Rectal smooth muscle tissue (tissue), 1 donor: ENCODE measurements around the gene PTPN23.

Source experiments
- H3K27ac ChIP-seq: one replicate; pipeline ENCODE4 v1.7.0; 2013; ENCODE audit warnings: low read depth, low read length, inconsistent platforms
- H3K27me3 ChIP-seq: one replicate; pipeline ENCODE4 v1.7.0; 2013; ENCODE audit warnings: low read length; ENCODE audit not compliant: control insufficient read depth, insufficient read depth
- H3K36me3 ChIP-seq: one replicate; pipeline ENCODE4 v1.7.0; 2013; ENCODE audit warnings: low read length; ENCODE audit not compliant: control insufficient read depth, insufficient read depth
- H3K4me1 ChIP-seq: one replicate; pipeline ENCODE4 v1.7.0; 2013; ENCODE audit warnings: low read length; ENCODE audit not compliant: control insufficient read depth, insufficient read depth
- H3K4me3 ChIP-seq: one replicate; pipeline ENCODE4 v1.7.0; 2013; ENCODE audit warnings: low read length
- H3K9ac ChIP-seq: one replicate; pipeline ENCODE4 v1.7.0; 2013; ENCODE audit warnings: low read length

PTPN23 gene

GRCh38 chr3:47430606-47431005 lies 49.8 kb downstream of the PTPN23 start:
- Histone ChIP-seq H3K27me3 (no peaks in the 10 kb centered on the region), H3K4me1 (no peaks in the 10 kb centered on the region), H3K27ac (no peak overlapping the region), H3K36me3 (peaks cover 32% of the 10 kb centered on the region), H3K9ac (no peak overlapping the region), H3K4me3 (no peak overlapping the region)

- Histone ChIP-seq H3K36me3 (peaks cover 32% of the 10 kb centered on the region), H3K4me1 (no peaks in the 10 kb centered on the region), H3K9ac (no peak overlapping the region), H3K27me3 (no peaks in the 10 kb centered on the region), H3K4me3 (no peak overlapping the region), H3K27ac (no peak overlapping the region)
Measured at GRCh38 chr3:47431225-47431624, 50.4 kb downstream of the PTPN23 start.

GRCh38 chr3:47432673-47433072 lies 51.9 kb downstream of the PTPN23 start:
- no peak overlapping the region for H3K9ac ChIP-seq
- H3K27me3 ChIP-seq = no peaks in the 10 kb centered on the region
- no peaks in the 10 kb centered on the region for H3K4me1 ChIP-seq
- no peak overlapping the region for H3K4me3 ChIP-seq
- H3K36me3 ChIP-seq = peaks cover 21% of the 10 kb centered on the region
- no peak overlapping the region for H3K27ac ChIP-seq

GRCh38 chr3:47433796-47434195 lies 53.0 kb downstream of the PTPN23 start:
- H3K4me1 ChIP-seq = no peaks in the 10 kb centered on the region
- H3K36me3 ChIP-seq = peaks cover 13% of the 10 kb centered on the region
- no peak overlapping the region for H3K27ac ChIP-seq
- H3K4me3 ChIP-seq = no peak overlapping the region
- H3K27me3 ChIP-seq = no peaks in the 10 kb centered on the region
- no peak overlapping the region for H3K9ac ChIP-seq

- no peaks in the 10 kb centered on the region for H3K4me1 ChIP-seq
- H3K9ac ChIP-seq = no peak overlapping the region
- H3K27me3 ChIP-seq = no peaks in the 10 kb centered on the region
- H3K4me3 ChIP-seq = no peak overlapping the region
- no peak overlapping the region for H3K27ac ChIP-seq
- H3K36me3 ChIP-seq = peaks cover 19% of the 10 kb centered on the region
Measured at GRCh38 chr3:47434849-47435248, 54.0 kb downstream of the PTPN23 start.

- Histone ChIP-seq H3K9ac (no peak overlapping the region), H3K36me3 (peaks cover 15% of the 10 kb centered on the region), H3K4me1 (no peaks in the 10 kb centered on the region), H3K27me3 (no peaks in the 10 kb centered on the region), H3K4me3 (no peak overlapping the region), H3K27ac (no peak overlapping the region)
Measured at GRCh38 chr3:47436180-47436579, 55.4 kb downstream of the PTPN23 start.

GRCh38 chr3:47440131-47440530 lies 59.3 kb downstream of the PTPN23 start:
- no peak overlapping the region for H3K27ac ChIP-seq
- no peaks in the 10 kb centered on the region for H3K27me3 ChIP-seq
- no peak overlapping the region for H3K4me3 ChIP-seq
- no peak overlapping the region for H3K9ac ChIP-seq
- peaks cover 4% of the 10 kb centered on the region for H3K4me1 ChIP-seq
- H3K36me3 ChIP-seq = peaks cover 7% of the 10 kb centered on the region

- H3K4me1 ChIP-seq = peaks cover 4% of the 10 kb centered on the region
- peak overlapping the region; percentile 0 for H3K27ac ChIP-seq
- no peak overlapping the region for H3K9ac ChIP-seq
- peaks cover 7% of the 10 kb centered on the region for H3K36me3 ChIP-seq
- H3K27me3 ChIP-seq = no peaks in the 10 kb centered on the region
- no peak overlapping the region for H3K4me3 ChIP-seq
Measured at GRCh38 chr3:47441796-47442551, 61.2 kb downstream of the PTPN23 start.

GRCh38 chr3:47443611-47443995 lies 62.8 kb downstream of the PTPN23 start:
- Histone ChIP-seq H3K4me1 (peaks cover 4% of the 10 kb centered on the region), H3K4me3 (no peak overlapping the region), H3K27me3 (no peaks in the 10 kb centered on the region), H3K9ac (no peak overlapping the region), H3K36me3 (peaks cover 7% of the 10 kb centered on the region), H3K27ac (peak overlapping the region; percentile 76)

- Histone ChIP-seq H3K9ac (no peak overlapping the region), H3K4me1 (peaks cover 4% of the 10 kb centered on the region), H3K4me3 (no peak overlapping the region)
Measured at GRCh38 chr3:47444103-47444502, 63.3 kb downstream of the PTPN23 start.

GRCh38 chr3:47452453-47453215 lies 71.8 kb downstream of the PTPN23 start:
- H3K36me3 ChIP-seq = no peaks in the 10 kb centered on the region
- no peak overlapping the region for H3K4me3 ChIP-seq
- no peak overlapping the region for H3K27ac ChIP-seq
- H3K4me1 ChIP-seq = no peaks in the 10 kb centered on the region
- H3K27me3 ChIP-seq = no peaks in the 10 kb centered on the region
- H3K9ac ChIP-seq = no peak overlapping the region

More at GRCh38 chr3:47444103-47444502, 63.3 kb downstream of the PTPN23 start:
- H3K36me3 ChIP-seq = peaks cover 7% of the 10 kb centered on the region
- H3K27ac ChIP-seq = peak overlapping the region; percentile 76
- H3K27me3 ChIP-seq = no peaks in the 10 kb centered on the region

GRCh38 chr3:47455806-47456452 lies 75.1 kb downstream of the PTPN23 start:
- Histone ChIP-seq H3K9ac (no peak overlapping the region), H3K27ac (no peak overlapping the region), H3K36me3 (no peaks in the 10 kb centered on the region), H3K4me3 (no peak overlapping the region), H3K4me1 (no peaks in the 10 kb centered on the region), H3K27me3 (no peaks in the 10 kb centered on the region)
